H9 (cell line): ENCODE results near the gene RAC2. TPM values are rescaled to one million over a fixed set of nuclear protein-coding genes. Genes with fewer than 3 reads are reported as not detected.

Experiments used
- DNase-seq: peaks from one replicate; pipeline ENCODE4 v3.0.0-alpha.2; 2017
- H2AFZ ChIP-seq: one replicate; pipeline ENCODE4 v1.6.1; 2013; ENCODE audit warnings: mild to moderate bottlenecking, low read length, control low read depth, moderate library complexity
- H2AK5ac ChIP-seq: 2 replicates; pipeline ENCODE4 v1.6.1; 2013; ENCODE audit warnings: low read length, control low read depth, mixed read lengths; ENCODE audit not compliant: insufficient read length
- H2BK120ac ChIP-seq: one replicate; pipeline ENCODE4 v1.6.1; 2013; ENCODE audit warnings: low read depth, mild to moderate bottlenecking, low read length, control low read depth, inconsistent platforms; ENCODE audit not compliant: poor library complexity, severe bottlenecking
- H2BK12ac ChIP-seq: 2 replicates; pipeline ENCODE4 v1.6.1; 2013; ENCODE audit warnings: low read length, control low read depth, mixed read lengths, low read depth; ENCODE audit not compliant: insufficient read length
- H2BK15ac ChIP-seq: 2 replicates; pipeline ENCODE4 v1.6.1; 2013; ENCODE audit warnings: low read depth, low read length, control low read depth
- H2BK20ac ChIP-seq: one replicate; pipeline ENCODE4 v1.6.1; 2013; ENCODE audit warnings: low read depth, mild to moderate bottlenecking, low read length, control low read depth, inconsistent platforms; ENCODE audit not compliant: poor library complexity, severe bottlenecking
- H2BK5ac ChIP-seq: 2 replicates; pipeline ENCODE4 v1.6.1; 2013; ENCODE audit warnings: low read length, control low read depth, mixed read lengths; ENCODE audit not compliant: insufficient read length
- H3K14ac ChIP-seq: 2 replicates; pipeline ENCODE4 v1.6.1; 2013; ENCODE audit warnings: low read length, control low read depth; ENCODE audit not compliant: insufficient read depth
- H3K18ac ChIP-seq: 2 replicates; pipeline ENCODE4 v1.6.1; 2013; ENCODE audit warnings: low read depth, mild to moderate bottlenecking, mixed read lengths, low read length, control low read depth; ENCODE audit not compliant: insufficient read length
- H3K23ac ChIP-seq: 2 replicates; pipeline ENCODE4 v1.6.1; 2013; ENCODE audit warnings: low read length, control low read depth, mixed read lengths, low read depth; ENCODE audit not compliant: insufficient read length
- H3K23me2 ChIP-seq: 2 replicates; pipeline ENCODE4 v1.6.1; 2013; ENCODE audit warnings: low read depth, mild to moderate bottlenecking, mixed read lengths, low read length, control low read depth; ENCODE audit not compliant: insufficient read length, poor library complexity, severe bottlenecking
- H3K27ac ChIP-seq: 2 replicates; pipeline ENCODE4 v1.5.1; 2013; ENCODE audit warnings: low read length, control low read depth, mixed read lengths, low read depth; ENCODE audit not compliant: insufficient read length
- H3K27me3 ChIP-seq: 2 replicates; pipeline ENCODE4 v1.6.1; 2013; ENCODE audit warnings: low read length, control low read depth, inconsistent platforms; ENCODE audit not compliant: insufficient read depth
- H3K4ac ChIP-seq: 2 replicates; pipeline ENCODE4 v1.6.1; 2013; ENCODE audit warnings: low read depth, mild to moderate bottlenecking, control low read depth, inconsistent platforms, low read length, moderate library complexity
- H3K4me1 ChIP-seq: 2 replicates; pipeline ENCODE4 v1.6.1; 2013; ENCODE audit warnings: low read length, control low read depth, inconsistent platforms; ENCODE audit not compliant: insufficient read depth
- H3K4me2 ChIP-seq: 2 replicates; pipeline ENCODE4 v1.6.1; 2013; ENCODE audit warnings: low read length, control low read depth, mixed read lengths; ENCODE audit not compliant: insufficient read length, insufficient read depth
- H3K56ac ChIP-seq: 2 replicates; pipeline ENCODE4 v1.6.1; 2013; ENCODE audit warnings: low read depth, mild to moderate bottlenecking, mixed read lengths, low read length, control low read depth; ENCODE audit not compliant: insufficient read length
- H3K79me1 ChIP-seq: 2 replicates; pipeline ENCODE4 v1.6.1; 2013; ENCODE audit warnings: low read depth, mild to moderate bottlenecking, moderate library complexity, low read length, control low read depth, inconsistent platforms; ENCODE audit not compliant: insufficient read depth, poor library complexity, severe bottlenecking
- H3K79me2 ChIP-seq: 2 replicates; pipeline ENCODE4 v1.6.1; 2013; ENCODE audit warnings: low read length, control low read depth, inconsistent platforms; ENCODE audit not compliant: insufficient read depth
- H3K9ac ChIP-seq: 2 replicates; pipeline ENCODE4 v1.6.1; 2013; ENCODE audit warnings: low read length, control low read depth, mixed read lengths; ENCODE audit not compliant: insufficient read length; ENCODE audit errors: extremely low read depth
- H3K9me3 ChIP-seq: one replicate; pipeline ENCODE4 v1.6.1; 2013; ENCODE audit warnings: low read depth, low read length, inconsistent platforms; ENCODE audit not compliant: control insufficient read depth
- H3T11ph ChIP-seq: one replicate; pipeline ENCODE4 v1.6.1; 2013; ENCODE audit warnings: mild to moderate bottlenecking, low read length, control low read depth, inconsistent platforms
- H4K20me1 ChIP-seq: one replicate; pipeline ENCODE4 v1.6.1; 2013; ENCODE audit not compliant: control insufficient read depth, insufficient read length, insufficient read depth
- H4K5ac ChIP-seq: 2 replicates; pipeline ENCODE4 v1.6.1; 2013; ENCODE audit warnings: low read depth, mild to moderate bottlenecking, mixed read lengths, low read length, control low read depth; ENCODE audit not compliant: insufficient read length
- H4K8ac ChIP-seq: replicated peaks from 2 replicates; pipeline ENCODE4 v1.6.1; 2013; ENCODE audit warnings: low read length, control low read depth, mixed read lengths, low read depth; ENCODE audit not compliant: insufficient read length
- H4K91ac ChIP-seq: 2 replicates; pipeline ENCODE4 v1.6.1; 2013; ENCODE audit warnings: low read depth, mild to moderate bottlenecking, moderate library complexity, mixed read lengths, low read length, control low read depth; ENCODE audit not compliant: insufficient read length
- H3K27ac Mint-ChIP-seq, 3 experiments: 2 replicates in 2 of 3; 3 replicates in 1 of 3; pipeline ENCODE4 v1.8.0; 2020 to 2021; ENCODE audit warnings: mixed read lengths in 3 of 3, mild to moderate bottlenecking in 1 of 3, moderate library complexity in 1 of 3
- H3K27me3 Mint-ChIP-seq: 2 replicates; pipeline ENCODE4 v1.8.0; 2021; ENCODE audit warnings: low read depth, mild to moderate bottlenecking, moderate library complexity, mixed read lengths
- H3K36me3 Mint-ChIP-seq, 3 experiments: 2 replicates in 2 of 3; 3 replicates in 1 of 3; pipeline ENCODE4 v1.8.0; 2020 to 2021; ENCODE audit warnings: low read depth in 3 of 3, mixed read lengths in 3 of 3; ENCODE audit not compliant: insufficient read depth in 1 of 3
- H3K4me1 Mint-ChIP-seq, 2 experiments: 2 replicates each; pipeline ENCODE4 v1.8.0; 2020; ENCODE audit warnings: mixed read lengths in 2 of 2
- H3K4me3 Mint-ChIP-seq, 2 experiments: 2 replicates in 1 of 2; 3 replicates in 1 of 2; pipeline ENCODE4 v1.8.0; 2020 to 2021; ENCODE audit warnings: mild to moderate bottlenecking in 2 of 2, mixed read lengths in 2 of 2, moderate library complexity in 1 of 2
- H3K9me3 Mint-ChIP-seq, 2 experiments: 2 replicates in 1 of 2; 3 replicates in 1 of 2; pipeline ENCODE4 v1.8.0; 2020; ENCODE audit warnings: mild to moderate bottlenecking in 2 of 2, mixed read lengths in 2 of 2, moderate library complexity in 1 of 2
- CTCF ChIP-seq: fragments of 200-600 bp; sonication (generic); conservative IDR thresholded peaks from 3 replicates; pipeline ENCODE4 v1.8.0; 2021; ENCODE audit warnings: antibody characterized with exemption, mild to moderate bottlenecking
- WGBS: extraction: QIAGEN DNeasy Blood & Tissue Kit; methylation state at CpG from one replicate; pipeline ENCODE4 v1.1.7; 2013; ENCODE audit warnings: missing lambda C conversion rate, low lambda C conversion rate, mixed read lengths; ENCODE audit not compliant: insufficient read length; ENCODE audit errors: extremely low coverage; 5-methylcytosine and 5-hydroxymethylcytosine counted together
- total RNA-seq: library from RNA; stranded (reverse); gene quantifications from 2 replicates; pipeline ENCODE4 v1.2.1, GENCODE V29; 2021

Gene RAC2
- total RNA-seq, 1 experiment from 2014 or later, result 2.8 TPM

- H4K91ac ChIP-seq, result no peak overlapping the region
- WGBS, result no CpG with 5 or more reads among the region's 11 CpGs
Observed at GRCh38 chr22:37275134-37275533, 31.1 kb upstream of the RAC2 start.

More at GRCh38 chr22:37275134-37275533, 31.1 kb upstream of the RAC2 start:
- H3K9me3 Mint-ChIP-seq, result no peaks in the 10 kb centered on the region
- Histone ChIP-seq H2BK120ac (no peak overlapping the region), H4K5ac (no peak overlapping the region), H3K4me1 (no peaks in the 10 kb centered on the region), H3K23me2 (no peaks in the 10 kb centered on the region), H3K23ac (no peak overlapping the region), H3K79me2 (no peaks in the 10 kb centered on the region), H4K8ac (no peak overlapping the region), H3K9me3 (no peaks in the 10 kb centered on the region), H3K27ac (no peak overlapping the region), H2AFZ (no peak overlapping the region), H3K18ac (no peak overlapping the region), H3K56ac (no peak overlapping the region), H3K4me2 (no peak overlapping the region), H2BK15ac (no peak overlapping the region), H2BK20ac (no peak overlapping the region), H3K9ac (no peak overlapping the region), H4K20me1 (no peaks in the 10 kb centered on the region), H3K14ac (no peak overlapping the region), H3K79me1 (no peaks in the 10 kb centered on the region), H3K4ac (no peak overlapping the region), H3K27me3 (no peaks in the 10 kb centered on the region), H2AK5ac (no peak overlapping the region), H2BK5ac (no peak overlapping the region), H3T11ph (no peak overlapping the region), H2BK12ac (no peak overlapping the region)
- no peak overlapping the region for H3K4me3 Mint-ChIP-seq
- H3K4me1 Mint-ChIP-seq, result peaks cover 6% of the 10 kb centered on the region in 2 experiments
- no peaks in the 10 kb centered on the region for H3K36me3 Mint-ChIP-seq
- TF ChIP-seq CTCF, result no peak
- H3K27ac Mint-ChIP-seq, result no peak overlapping the region
- no peak for DNase-seq
- peaks cover 44% of the 10 kb centered on the region for H3K27me3 Mint-ChIP-seq
